HG02588 (cell line): Measurements from ENCODE around the gene TSBP1.
"Not testable (repeated sequence)": the region's sequence is repeated elsewhere in the genome, so short reads cannot be mapped to it uniquely, and the experiment has no call there.

Source experiments
- ATAC-seq: cut with Tn5 transposase; IDR thresholded peaks from one replicate; pipeline ENCODE4 v1.9.1; 2021; ENCODE audit warnings: mild to moderate bottlenecking, moderate library complexity; ENCODE audit not compliant: unreplicated experiment

Gene TSBP1

DNA sequence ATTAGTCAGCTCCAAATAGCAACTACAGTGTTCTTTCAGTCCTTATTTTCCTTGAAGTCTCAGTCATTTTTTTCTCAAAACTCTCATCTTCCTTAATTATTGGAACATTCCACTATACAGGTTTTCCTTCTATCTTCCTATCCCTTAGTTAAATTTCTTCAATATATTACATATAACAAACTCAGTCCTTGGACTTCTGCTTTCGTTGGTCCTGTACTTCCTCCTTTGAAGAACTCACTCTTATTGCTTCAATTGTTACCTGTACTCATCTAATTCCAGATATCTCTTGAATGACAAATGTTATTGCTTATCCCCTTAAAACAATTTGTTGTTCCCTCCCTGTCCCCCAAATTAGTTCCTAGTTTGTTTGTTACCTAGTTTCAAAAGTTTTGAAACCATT is 80.2 kb downstream of the TSBP1 start:
- no peak for ATAC-seq

DNA sequence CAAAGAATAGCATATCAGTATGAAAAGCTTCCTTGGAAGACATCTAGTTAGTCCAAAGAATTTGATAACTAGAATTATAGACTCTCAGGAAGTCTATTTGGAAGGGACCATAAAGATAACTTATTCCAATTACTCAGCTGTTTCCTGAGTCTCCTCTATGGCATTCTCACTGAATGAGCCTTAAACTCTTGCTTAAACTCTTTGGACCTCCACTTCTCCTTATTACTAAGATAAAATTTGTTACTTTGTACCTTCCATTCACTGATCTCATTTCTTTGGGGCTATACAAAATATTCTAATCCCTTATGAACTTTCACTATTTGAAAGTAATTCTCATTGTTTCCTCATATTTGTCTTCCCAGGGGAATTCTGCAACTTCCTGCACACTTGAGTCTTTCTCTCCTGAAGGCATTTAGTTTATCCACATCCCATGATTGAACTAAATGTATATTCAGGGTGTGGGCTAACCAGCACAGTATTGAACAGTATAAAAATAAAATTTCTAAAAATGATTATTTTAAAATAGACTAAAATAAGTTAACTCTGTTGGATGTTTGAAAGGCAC is 80.7 kb downstream of the TSBP1 start:
- ATAC-seq: no peak

DNA sequence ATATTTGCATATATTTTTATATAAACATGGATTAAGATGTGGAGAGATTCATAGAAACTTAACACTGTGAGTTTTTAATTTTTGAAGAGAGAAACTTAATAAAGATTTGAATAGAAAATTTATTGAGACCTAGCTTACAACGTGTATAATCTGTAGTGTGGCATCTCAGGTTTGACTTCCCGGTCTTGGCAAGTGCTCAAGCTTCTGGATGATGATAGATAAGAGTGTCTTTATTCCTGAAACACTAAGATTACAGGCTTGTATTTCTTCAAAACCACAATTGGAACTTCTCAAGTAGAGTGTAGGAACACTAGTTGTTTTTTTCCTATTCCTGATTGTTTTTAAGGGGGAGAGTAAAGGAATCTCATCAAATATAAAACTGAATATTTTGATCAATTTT is 83.3 kb downstream of the TSBP1 start:
- ATAC-seq: no peak

- ATAC-seq: not testable (repeated sequence)
Observed at GRCh38 chr6:32273801-32274577, 97.7 kb downstream of the TSBP1 start.

DNA sequence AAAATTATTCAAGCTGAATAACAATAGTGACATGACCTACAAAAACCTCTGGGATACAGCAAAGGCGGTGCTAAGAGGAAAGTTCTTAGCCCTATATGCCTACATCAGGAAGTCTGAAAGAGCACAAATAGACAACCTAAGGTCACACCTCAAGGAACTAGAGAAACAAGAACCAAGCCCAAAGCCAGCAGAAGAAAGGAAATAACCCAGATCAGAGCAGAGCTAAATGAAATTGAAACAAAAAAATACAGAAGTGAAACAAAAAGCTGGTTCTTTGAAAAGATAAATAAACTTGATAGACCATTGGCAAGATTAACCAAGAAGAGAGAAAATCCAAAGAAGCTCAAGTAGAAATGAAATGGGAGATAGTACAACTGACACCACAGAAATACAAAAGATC is 100.3 kb downstream of the TSBP1 start:
- ATAC-seq: no peak

GRCh38 chr6:32268459-32268858 is 103.2 kb downstream of the TSBP1 start:
- ATAC-seq: not testable (repeated sequence)

- ATAC-seq: no peak
Observed at GRCh38 chr6:32267035-32267434, 104.7 kb downstream of the TSBP1 start.

DNA sequence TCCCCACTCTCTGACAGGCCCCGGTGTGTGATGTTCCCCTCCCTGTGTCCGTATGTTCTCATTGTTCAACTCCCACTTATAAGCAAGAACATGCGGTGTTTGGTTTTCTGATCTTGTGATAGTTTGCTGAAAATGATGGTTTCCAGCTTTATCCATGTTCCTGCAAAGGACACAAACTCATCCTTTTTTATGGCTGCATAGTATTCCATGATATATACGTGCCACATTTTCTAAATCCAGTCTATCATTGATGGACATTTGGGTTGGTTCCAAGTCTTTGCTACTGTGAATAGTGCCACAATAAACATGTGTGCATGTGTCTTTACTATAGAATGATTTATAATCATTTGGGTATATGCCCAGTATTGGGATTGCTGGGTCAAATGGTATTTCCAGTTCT is 114.4 kb downstream of the TSBP1 start:
- ATAC-seq: not testable (repeated sequence)

DNA sequence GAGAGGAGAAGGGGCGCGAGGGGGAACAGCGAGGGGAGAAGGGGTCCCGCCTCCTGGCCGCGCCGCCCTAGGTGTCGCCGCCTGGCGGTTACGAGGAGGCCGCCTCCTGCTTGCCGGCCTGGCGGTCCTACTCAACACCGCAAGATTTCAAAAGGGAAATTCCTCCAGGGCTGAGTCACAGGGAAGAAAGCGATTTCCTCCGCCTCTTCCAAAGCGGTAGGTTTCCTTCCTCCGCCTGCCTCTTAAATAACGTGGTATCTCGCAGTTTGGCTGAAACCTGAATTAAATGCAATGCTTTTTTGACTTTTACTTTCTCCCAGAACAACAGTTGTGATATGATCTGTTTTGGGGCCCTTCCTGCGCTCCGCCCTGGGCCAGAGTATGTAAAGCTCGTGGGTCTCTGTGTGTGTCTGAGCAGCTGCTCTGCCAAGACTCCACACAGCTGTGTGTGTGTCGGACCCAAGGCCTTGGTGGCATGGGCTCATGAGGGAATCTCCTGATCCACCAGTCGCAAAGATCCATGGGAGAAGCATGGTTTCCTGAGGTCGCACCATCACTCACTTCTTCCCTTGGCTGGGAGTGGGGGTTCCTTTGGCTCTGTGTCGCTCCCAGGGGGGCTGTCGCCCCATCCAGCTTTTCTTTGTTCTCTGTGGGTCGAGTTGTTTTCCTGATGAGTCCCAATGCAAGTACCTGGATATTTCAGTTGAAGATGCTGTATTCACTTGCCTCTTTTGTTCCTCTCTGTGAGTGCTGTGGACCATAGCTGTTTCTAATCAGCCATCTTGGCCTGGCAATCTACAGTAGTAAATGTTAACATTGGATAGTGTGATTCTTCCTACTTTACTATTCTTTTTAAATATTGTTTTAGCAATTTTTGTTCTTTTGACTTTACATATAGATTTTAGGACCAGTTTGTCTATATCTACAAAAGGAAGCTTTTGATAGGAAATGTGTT is 116.2 kb downstream of the TSBP1 start:
- ATAC-seq: no peak

- ATAC-seq: no peak
Observed at GRCh38 chr6:32254761-32255198, 116.9 kb downstream of the TSBP1 start.

GRCh38 chr6:32252331-32253009 is 119.2 kb downstream of the TSBP1 start:
- ATAC-seq: no peak

- no peak for ATAC-seq
Observed at GRCh38 chr6:32249262-32249661, 122.4 kb downstream of the TSBP1 start.

- no peak for ATAC-seq
Observed at GRCh38 chr6:32247401-32247800, 124.3 kb downstream of the TSBP1 start.

GRCh38 chr6:32244946-32245398 is 126.7 kb downstream of the TSBP1 start:
- ATAC-seq: no peak

DNA sequence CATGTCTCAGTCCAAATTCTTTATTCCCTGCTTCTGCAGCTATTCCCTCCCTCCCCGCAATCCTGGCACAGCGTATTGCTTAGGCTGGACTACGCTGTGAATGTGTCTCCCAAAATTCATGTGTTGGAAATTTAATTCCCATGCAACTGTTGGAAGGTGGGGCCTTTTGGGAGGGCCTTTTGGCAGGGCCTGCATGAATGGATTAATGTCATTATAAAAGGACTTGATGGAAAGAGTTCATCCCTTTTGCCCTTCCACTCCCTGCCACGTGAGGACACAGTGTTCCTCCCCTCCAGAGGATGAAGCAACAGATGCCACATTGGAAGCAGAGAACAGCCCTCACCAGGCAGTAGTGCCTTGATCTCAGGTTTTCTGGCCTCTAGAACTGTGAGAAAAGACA is 127.4 kb downstream of the TSBP1 start:
- ATAC-seq: no peak
